CD14-positive monocyte (primary cell): Measurements from ENCODE around the gene NPEPL1. TPM values are rescaled to one million over a fixed set of nuclear protein-coding genes. Genes with fewer than 3 reads are reported as not detected.

Experiments
- DNase-seq, 3 donors: peaks; one replicate each; pipeline ENCODE4 v3.0.0-alpha.2; 2011 to 2022
- H2AFZ ChIP-seq: 2 replicates; pipeline ENCODE4 v1.6.0; 2012; ENCODE audit warnings: mild to moderate bottlenecking, low read depth, low read length, inconsistent platforms; ENCODE audit not compliant: insufficient read depth, poor library complexity, severe bottlenecking
- H3K27ac ChIP-seq, 2 donors: 1 replicate in 1 of 2; 2 replicates in 1 of 2; pipeline ENCODE4 v1.5.1; 2012 to 2013; ENCODE audit warnings: low read length in 2 of 2, control low read depth in 1 of 2, inconsistent platforms in 1 of 2, low read depth in 1 of 2, mild to moderate bottlenecking in 1 of 2
- H3K27me3 ChIP-seq, 2 donors: one replicate each; pipeline versions ENCODE4 v1.6.0 to v1.6.1; 2011 to 2013; ENCODE audit warnings: low read length in 2 of 2; ENCODE audit not compliant: control insufficient read depth in 2 of 2, insufficient read depth in 2 of 2
- H3K36me3 ChIP-seq, 2 donors: replicated peaks in 1 of 2; 1 replicate in 1 of 2; 2 replicates in 1 of 2; pipeline versions ENCODE4 v1.5.1 to v1.6.1; 2012 to 2013; ENCODE audit warnings: low read length in 2 of 2, control low read depth in 1 of 2, inconsistent platforms in 1 of 2, mild to moderate bottlenecking in 1 of 2; ENCODE audit not compliant: insufficient read depth in 2 of 2, control insufficient read depth in 1 of 2
- H3K4me1 ChIP-seq, 2 donors: 1 replicate in 1 of 2; 2 replicates in 1 of 2; pipeline versions ENCODE4 v1.5.1 to v1.6.1; 2012 to 2013; ENCODE audit warnings: low read length in 2 of 2, control low read depth in 1 of 2, inconsistent platforms in 1 of 2, mild to moderate bottlenecking in 1 of 2, moderate library complexity in 1 of 2; ENCODE audit not compliant: insufficient read depth in 2 of 2, control insufficient read depth in 1 of 2
- H3K4me2 ChIP-seq: replicated peaks from 2 replicates; pipeline ENCODE3; 2012; ENCODE audit warnings: low read length, moderate library complexity, mild to moderate bottlenecking; ENCODE audit not compliant: poor library complexity, severe bottlenecking; ENCODE audit errors: extremely low read depth
- H3K4me3 ChIP-seq, 3 experiments: fragments of 200-600 bp in 1 of 3; sonication (generic) in 1 of 3; replicated peaks in 1 of 3; 1 replicate in 2 of 3; 2 replicates in 1 of 3; pipeline ENCODE4 v1.5.1; 2011 to 2013; ENCODE audit warnings: low read length in 3 of 3, mild to moderate bottlenecking in 3 of 3, control low read depth in 2 of 3, low read depth in 2 of 3, inconsistent platforms in 1 of 3, moderate library complexity in 1 of 3
- H3K79me2 ChIP-seq: 2 replicates; pipeline ENCODE4 v1.6.0; 2012; ENCODE audit warnings: mild to moderate bottlenecking, control low read depth, inconsistent platforms, low read length, moderate library complexity; ENCODE audit not compliant: insufficient read depth
- H3K9ac ChIP-seq: 2 replicates; pipeline ENCODE4 v1.6.0; 2017; ENCODE audit warnings: low read length, mild to moderate bottlenecking; ENCODE audit not compliant: insufficient read depth, poor library complexity, severe bottlenecking
- H3K9me3 ChIP-seq, 2 donors: replicated peaks in 1 of 2; 1 replicate in 1 of 2; 2 replicates in 1 of 2; pipeline versions ENCODE4 v1.5.1 to v1.6.1; 2012 to 2013; ENCODE audit warnings: low read length in 2 of 2, control low read depth in 1 of 2; ENCODE audit not compliant: control insufficient read depth in 1 of 2, insufficient read depth in 1 of 2
- H4K20me1 ChIP-seq: 2 replicates; pipeline ENCODE4 v1.6.0; 2012; ENCODE audit warnings: mild to moderate bottlenecking, low read length, control low read depth, moderate library complexity; ENCODE audit not compliant: insufficient read depth
- H3K27ac Mint-ChIP-seq, 7 donors: one replicate each; pipeline ENCODE4 v1.8.0; 2020; ENCODE audit warnings: mild to moderate bottlenecking in 7 of 7, mixed read lengths in 7 of 7, moderate library complexity in 6 of 7, inconsistent platforms in 2 of 7
- H3K27me3 Mint-ChIP-seq, 3 donors: one replicate each; pipeline ENCODE4 v1.8.0; 2021 to 2022; ENCODE audit warnings: low read depth in 3 of 3, mild to moderate bottlenecking in 3 of 3, mixed read lengths in 3 of 3, moderate library complexity in 3 of 3, inconsistent platforms in 1 of 3
- H3K36me3 Mint-ChIP-seq, 2 donors: one replicate each; pipeline ENCODE4 v1.8.0; 2020; ENCODE audit warnings: mixed read lengths in 2 of 2, inconsistent platforms in 1 of 2, mild to moderate bottlenecking in 1 of 2
- H3K4me1 Mint-ChIP-seq: one replicate; pipeline ENCODE4 v1.8.0; 2020; ENCODE audit warnings: mild to moderate bottlenecking, mixed read lengths
- H3K4me3 Mint-ChIP-seq, 2 donors: one replicate each; pipeline ENCODE4 v1.8.0; 2020; ENCODE audit warnings: mild to moderate bottlenecking in 2 of 2, mixed read lengths in 2 of 2, moderate library complexity in 1 of 2
- H3K9me3 Mint-ChIP-seq, 7 donors: one replicate each; pipeline ENCODE4 v1.8.0; 2020 to 2022; ENCODE audit warnings: mixed read lengths in 7 of 7, mild to moderate bottlenecking in 6 of 7, moderate library complexity in 6 of 7, inconsistent platforms in 2 of 7
- WGBS: methylation state at CpG from one replicate; pipeline ENCODE4 v1.1.5; 2013; ENCODE audit warnings: missing lambda C conversion rate; ENCODE audit not compliant: insufficient coverage; 5-methylcytosine and 5-hydroxymethylcytosine counted together
- intact Hi-C, 2 donors: fragments of 100-400 bp; cut with micrococcal nuclease; formaldehyde crosslinking; loops; one replicate each; pipeline versions ENCODE4 v1.15.0 to v1.15.1; 2023
- polyA plus RNA-seq, 3 donors: library from polyadenylated mRNA; depleted of rRNA in 1 of 3; unstranded in 2 of 3; stranded (reverse) in 1 of 3; fragments of 300-500 nt in 2 of 3; fragments of >200 nt in 1 of 3; fragmentation: Illumina TruSeq in 2 of 3; gene quantifications; 1 replicate in 2 of 3; 2 replicates in 1 of 3; pipeline ENCODE4 v1.2.3, GENCODE V29; 2012 to 2021
- TF ChIP-seq, protein P1 (sequence below): fragments of 200-600 bp; IDR thresholded peaks from one replicate; pipeline ENCODE4 v1.8.0; 2022; ENCODE audit warnings: antibody characterized with exemption, mild to moderate bottlenecking

NPEPL1 gene
- polyA plus RNA-seq, 3 donors: 37.6 to 109 (median 39.6) TPM

DNA sequence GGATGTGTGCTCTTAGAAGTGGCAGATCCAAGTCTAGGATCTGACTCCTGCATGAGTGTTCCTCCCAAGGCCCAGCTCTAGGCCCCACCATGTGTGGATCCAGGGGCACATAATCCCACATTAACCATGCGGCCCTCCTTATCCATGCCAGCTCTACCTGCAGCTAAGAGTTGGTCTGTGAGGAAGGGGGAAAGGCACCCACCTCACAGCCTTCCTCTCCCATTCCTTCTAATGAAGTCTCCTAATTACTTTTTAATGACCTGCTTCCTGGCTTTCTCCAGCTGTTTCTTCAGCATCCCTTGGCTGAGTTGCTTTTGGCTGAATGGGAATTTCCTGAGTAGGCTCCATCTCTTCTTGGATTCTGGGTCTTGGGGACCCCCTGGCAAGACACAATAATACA is 52.2 kb downstream of the NPEPL1 start:
- Mint-ChIP-seq H3K27me3 (peaks cover 10 to 28% (median 25%) of the 10 kb centered on the region in 3 donors), H3K9me3 (peaks cover 0 to 2% (median 0%) of the 10 kb centered on the region in 7 donors), H3K4me1 (no peaks in the 10 kb centered on the region), H3K36me3 (no peaks in the 10 kb centered on the region), H3K27ac (no peak overlapping the region), H3K4me3 (no peak overlapping the region)
- Histone ChIP-seq H3K79me2 (no peaks in the 10 kb centered on the region), H4K20me1 (no peaks in the 10 kb centered on the region), H3K36me3 (no peaks in the 10 kb centered on the region), H3K27ac (no peak overlapping the region), H2AFZ (no peak overlapping the region), H3K9ac (no peak overlapping the region), H3K4me1 (no peaks in the 10 kb centered on the region), H3K27me3 (peaks cover 0 to 5% of the 10 kb centered on the region in 2 donors), H3K4me2 (no peak overlapping the region), H3K4me3 (no peak overlapping the region), H3K9me3 (no peaks in the 10 kb centered on the region)
- intact Hi-C loops: no loop called here
- WGBS: no CpG with 5 or more reads among the region's 1 CpG
- TF ChIP-seq, protein P1, sequence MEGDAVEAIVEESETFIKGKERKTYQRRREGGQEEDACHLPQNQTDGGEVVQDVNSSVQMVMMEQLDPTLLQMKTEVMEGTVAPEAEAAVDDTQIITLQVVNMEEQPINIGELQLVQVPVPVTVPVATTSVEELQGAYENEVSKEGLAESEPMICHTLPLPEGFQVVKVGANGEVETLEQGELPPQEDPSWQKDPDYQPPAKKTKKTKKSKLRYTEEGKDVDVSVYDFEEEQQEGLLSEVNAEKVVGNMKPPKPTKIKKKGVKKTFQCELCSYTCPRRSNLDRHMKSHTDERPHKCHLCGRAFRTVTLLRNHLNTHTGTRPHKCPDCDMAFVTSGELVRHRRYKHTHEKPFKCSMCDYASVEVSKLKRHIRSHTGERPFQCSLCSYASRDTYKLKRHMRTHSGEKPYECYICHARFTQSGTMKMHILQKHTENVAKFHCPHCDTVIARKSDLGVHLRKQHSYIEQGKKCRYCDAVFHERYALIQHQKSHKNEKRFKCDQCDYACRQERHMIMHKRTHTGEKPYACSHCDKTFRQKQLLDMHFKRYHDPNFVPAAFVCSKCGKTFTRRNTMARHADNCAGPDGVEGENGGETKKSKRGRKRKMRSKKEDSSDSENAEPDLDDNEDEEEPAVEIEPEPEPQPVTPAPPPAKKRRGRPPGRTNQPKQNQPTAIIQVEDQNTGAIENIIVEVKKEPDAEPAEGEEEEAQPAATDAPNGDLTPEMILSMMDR: no peak
- DNase-seq: no peak

GRCh38 chr20:58745391-58745790 is 52.8 kb downstream of the NPEPL1 start:
- Mint-ChIP-seq H3K36me3 (no peaks in the 10 kb centered on the region), H3K4me1 (no peaks in the 10 kb centered on the region), H3K4me3 (no peak overlapping the region), H3K9me3 (peaks cover 0 to 2% (median 0%) of the 10 kb centered on the region in 7 donors), H3K27me3 (peaks cover 10 to 26% (median 25%) of the 10 kb centered on the region in 3 donors), H3K27ac (no peak overlapping the region)
- Histone ChIP-seq H3K4me2 (no peak overlapping the region), H4K20me1 (no peaks in the 10 kb centered on the region), H3K9ac (no peak overlapping the region), H3K4me1 (no peaks in the 10 kb centered on the region), H2AFZ (no peak overlapping the region), H3K27me3 (peaks cover 0 to 5% of the 10 kb centered on the region in 2 donors), H3K27ac (no peak overlapping the region), H3K36me3 (no peaks in the 10 kb centered on the region), H3K79me2 (no peaks in the 10 kb centered on the region), H3K9me3 (no peaks in the 10 kb centered on the region), H3K4me3 (no peak overlapping the region)
- WGBS: 100% methylated on average over 1 of the region's 1 CpG
- DNase-seq: no peak
- intact Hi-C loops: no loop called here
- TF ChIP-seq, protein P1: no peak
